ENCODE results near the gene PPP1R9B.

Gene PPP1R9B

DNA sequence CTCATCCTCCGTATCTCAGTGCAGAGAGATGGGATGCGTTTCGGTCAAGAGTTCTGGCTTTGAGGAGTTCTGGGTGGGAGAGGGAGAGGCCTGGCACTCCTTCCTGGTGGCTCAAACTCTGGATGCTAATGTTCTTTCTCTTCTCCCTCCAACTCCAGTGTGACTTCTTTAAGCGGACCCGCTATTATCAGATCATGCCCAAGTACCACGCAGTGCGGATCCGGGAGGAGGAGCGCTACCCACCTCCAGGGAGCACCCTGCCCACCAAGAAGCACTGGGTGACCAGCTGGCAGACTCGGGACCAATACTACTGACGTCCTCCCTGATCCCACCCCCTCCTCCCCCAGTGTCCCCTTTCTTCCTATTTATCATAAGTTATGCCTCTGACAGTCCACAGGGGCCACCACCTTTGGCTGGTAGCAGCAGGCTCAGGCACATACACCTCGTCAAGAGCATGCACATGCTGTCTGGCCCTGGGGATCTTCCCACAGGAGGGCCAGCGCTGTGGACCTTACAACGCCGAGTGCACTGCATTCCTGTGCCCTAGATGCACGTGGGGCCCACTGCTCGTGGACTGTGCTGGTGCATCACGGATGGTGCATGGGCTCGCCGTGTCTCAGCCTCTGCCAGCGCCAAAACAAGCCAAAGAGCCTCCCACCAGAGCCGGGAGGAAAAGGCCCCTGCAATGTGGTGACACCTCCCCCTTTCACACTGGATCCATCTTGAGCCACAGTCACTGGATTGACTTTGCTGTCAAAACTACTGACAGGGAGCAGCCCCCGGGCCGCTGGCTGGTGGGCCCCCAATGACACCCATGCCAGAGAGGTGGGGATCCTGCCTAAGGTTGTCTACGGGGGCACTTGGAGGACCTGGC lies 61.3 kb downstream of the PPP1R9B start:
- no peak for DNase-seq

GRCh38 chr17:50087912-50088405 lies 62.5 kb downstream of the PPP1R9B start:
- DNase-seq: no peak

DNA sequence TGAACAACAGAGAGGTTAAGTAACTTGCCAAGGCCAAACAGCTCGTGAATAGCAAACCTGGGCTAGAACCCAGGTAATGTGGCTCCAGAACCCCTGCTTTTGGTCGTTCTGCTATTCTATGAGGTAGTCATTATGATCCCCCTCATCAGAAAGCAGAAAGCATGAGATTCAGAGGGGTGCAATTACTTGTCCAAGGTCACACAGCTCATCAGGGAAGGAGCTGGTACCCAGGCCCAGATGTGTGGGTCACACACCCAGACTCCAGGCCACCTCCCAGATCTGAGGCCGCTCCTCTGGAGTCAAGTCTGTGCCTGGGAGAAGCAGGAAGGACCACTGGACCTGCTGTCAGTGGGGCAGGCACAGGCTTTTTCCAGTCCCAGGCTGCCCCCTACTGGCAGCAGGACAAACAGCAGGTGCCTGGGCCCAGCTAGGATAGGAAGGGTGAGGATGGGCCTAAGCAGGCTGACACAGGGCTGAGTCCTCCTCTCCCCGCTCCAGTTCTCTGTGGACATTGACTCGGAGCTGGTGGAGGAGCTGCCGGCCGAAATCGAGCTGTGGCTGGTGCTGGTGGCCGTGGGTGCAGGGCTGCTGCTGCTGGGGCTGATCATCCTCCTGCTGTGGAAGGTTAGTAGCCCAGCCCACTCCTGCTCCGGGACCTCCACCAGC lies 63.1 kb downstream of the PPP1R9B start:
- peak; percentile 61 for DNase-seq

Measured in GDM1 (cell line).